SK-N-SH treated with all-trans-retinoic acid at 6 μM for 48 hours (cell line): ENCODE results near the gene DHRS4L2.
"Not testable (repeated sequence)": the region's sequence is repeated elsewhere in the genome, so short reads cannot be mapped to it uniquely, and the experiment has no call there.

Experiments used
- ATAC-seq: fragments of 200-7000 bp; cut with Tn5 transposase; 3 replicates; pipeline ENCODE4 v1.9.1; 2020; ENCODE audit warnings: mild to moderate bottlenecking, moderate library complexity
- ARNTL ChIP-seq: fragments of 450-650 bp; formaldehyde crosslinking; IDR thresholded peaks from 2 replicates; pipeline ENCODE4 v1.5.0; 2020; ENCODE audit warnings: low read depth, mild to moderate bottlenecking, moderate library complexity, borderline replicate concordance
- CSDC2 ChIP-seq: fragments of 250-450 bp; sonication (Bioruptor Pico); IDR thresholded peaks from 2 replicates; pipeline ENCODE4 v1.5.0; 2020; ENCODE audit warnings: mild to moderate bottlenecking, moderate library complexity
- ESRRG ChIP-seq: fragments of 250-450 bp; sonication (Bioruptor Pico); IDR thresholded peaks from 2 replicates; pipeline ENCODE4 v1.6.1; 2021; ENCODE audit warnings: mild to moderate bottlenecking
- GLIS3 ChIP-seq: fragments of 250-450 bp; sonication (Bioruptor Pico); IDR thresholded peaks from 2 replicates; pipeline ENCODE4 v1.5.0; 2020; ENCODE audit warnings: mild to moderate bottlenecking, moderate library complexity
- ISL1 ChIP-seq: fragments of 250-450 bp; sonication (Bioruptor Pico); IDR thresholded peaks from 2 replicates; pipeline ENCODE4 v2.1.2; 2022; ENCODE audit warnings: mild to moderate bottlenecking, moderate library complexity
- OSR1 ChIP-seq: fragments of 250-450 bp; sonication (Bioruptor Pico); IDR thresholded peaks from 2 replicates; pipeline ENCODE4 v1.8.0; 2022; ENCODE audit warnings: moderate library complexity, mild to moderate bottlenecking, inconsistent platforms
- PPARA ChIP-seq: fragments of 250-450 bp; sonication (Bioruptor Pico); IDR thresholded peaks from 2 replicates; pipeline ENCODE4 v1.5.0; 2020; ENCODE audit warnings: mild to moderate bottlenecking, borderline replicate concordance
- RARB ChIP-seq: fragments of 250-450 bp; sonication (Bioruptor Pico); IDR thresholded peaks from 2 replicates; pipeline ENCODE4 v1.8.0; 2021; ENCODE audit warnings: mild to moderate bottlenecking, moderate library complexity
- SNAI2 ChIP-seq: fragments of 250-450 bp; sonication (Bioruptor Pico); IDR thresholded peaks from 2 replicates; pipeline ENCODE4 v1.5.0; 2020; ENCODE audit warnings: mild to moderate bottlenecking, moderate library complexity
- TCF4 ChIP-seq: fragments of 250-450 bp; sonication (Bioruptor Pico); IDR thresholded peaks from 2 replicates; pipeline ENCODE4 v1.8.0; 2021; ENCODE audit warnings: mild to moderate bottlenecking, moderate library complexity, borderline replicate concordance
- TOX ChIP-seq: fragments of 250-450 bp; sonication (Bioruptor Pico); IDR thresholded peaks from 2 replicates; pipeline ENCODE4 v1.8.0; 2021; ENCODE audit warnings: mild to moderate bottlenecking, moderate library complexity, borderline replicate concordance
- ZFP3 ChIP-seq: fragments of 250-450 bp; sonication (Bioruptor Pico); IDR thresholded peaks from 2 replicates; pipeline ENCODE4 v1.5.0; 2020; ENCODE audit warnings: mild to moderate bottlenecking, moderate library complexity
- ZNF70 ChIP-seq: fragments of 450-650 bp; formaldehyde crosslinking; IDR thresholded peaks from 2 replicates; pipeline ENCODE4 v1.5.0; 2020; ENCODE audit warnings: mild to moderate bottlenecking, moderate library complexity
- ZNF8 ChIP-seq: fragments of 450-650 bp; formaldehyde crosslinking; IDR thresholded peaks from 2 replicates; pipeline ENCODE4 v1.5.0; 2020; ENCODE audit warnings: mild to moderate bottlenecking, moderate library complexity
- TF ChIP-seq, protein P1 (sequence below): fragments of 250-450 bp; sonication (Bioruptor Pico); IDR thresholded peaks from 2 replicates; pipeline ENCODE4 v1.8.0; 2020; ENCODE audit warnings: mild to moderate bottlenecking, moderate library complexity, borderline replicate concordance
- TF ChIP-seq, protein P2 (sequence below): fragments of 250-450 bp; sonication (Bioruptor Pico); IDR thresholded peaks from 2 replicates; pipeline ENCODE4 v1.8.0; 2021; ENCODE audit warnings: low read depth, mild to moderate bottlenecking, moderate library complexity, borderline replicate concordance
- TF ChIP-seq, protein P3 (sequence below): fragments of 250-450 bp; sonication (Bioruptor Pico); IDR thresholded peaks from 2 replicates; pipeline ENCODE4 v1.5.0; 2020; ENCODE audit warnings: mild to moderate bottlenecking, moderate library complexity
- TF ChIP-seq, protein P4 (sequence below): fragments of 250-450 bp; sonication (Bioruptor Pico); IDR thresholded peaks from 2 replicates; pipeline ENCODE4 v1.5.1; 2021; ENCODE audit warnings: mild to moderate bottlenecking, moderate library complexity
- TF ChIP-seq, protein P5 (sequence below): fragments of 250-450 bp; sonication (Bioruptor Pico); IDR thresholded peaks from 2 replicates; pipeline ENCODE4 v1.5.1; 2020; ENCODE audit warnings: low read depth, mild to moderate bottlenecking, moderate library complexity

Gene DHRS4L2

DNA sequence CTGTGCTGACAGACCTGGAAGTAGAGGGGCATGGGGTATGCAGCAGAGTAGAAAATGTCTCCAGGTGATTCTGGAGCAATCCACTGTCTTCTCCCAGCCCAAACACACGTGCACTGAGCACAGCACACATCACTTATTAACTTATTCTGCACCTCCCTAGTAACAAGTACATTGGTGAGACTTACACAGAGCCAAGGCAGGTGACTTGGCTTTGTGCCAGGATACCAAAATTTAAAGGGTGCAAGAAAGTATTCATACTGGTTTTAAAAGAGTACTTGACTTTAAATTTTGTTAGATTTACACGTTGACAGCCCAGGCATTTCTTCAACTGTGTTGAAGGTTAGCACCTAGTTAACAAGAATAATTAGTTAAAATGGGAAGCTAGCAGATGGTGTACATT, 52.0 kb downstream of the DHRS4L2 start:
- no peak for ATAC-seq
- TF ChIP-seq ZNF8 (CRISPR knock-in tag) (no peak), RARB (CRISPR knock-in tag) (no peak), TCF4 (CRISPR knock-in tag) (no peak), ESRRG (CRISPR knock-in tag) (no peak), GLIS3 (CRISPR knock-in tag) (no peak), ISL1 (CRISPR knock-in tag) (no peak), OSR1 (CRISPR knock-in tag) (no peak), ZFP3 (CRISPR knock-in tag) (no peak), SNAI2 (CRISPR knock-in tag) (no peak), ZNF70 (no peak), CSDC2 (CRISPR knock-in tag) (no peak), PPARA (CRISPR knock-in tag) (no peak), TOX (CRISPR knock-in tag) (no peak), ARNTL (CRISPR knock-in tag) (no peak)
- TF ChIP-seq, protein P1, sequence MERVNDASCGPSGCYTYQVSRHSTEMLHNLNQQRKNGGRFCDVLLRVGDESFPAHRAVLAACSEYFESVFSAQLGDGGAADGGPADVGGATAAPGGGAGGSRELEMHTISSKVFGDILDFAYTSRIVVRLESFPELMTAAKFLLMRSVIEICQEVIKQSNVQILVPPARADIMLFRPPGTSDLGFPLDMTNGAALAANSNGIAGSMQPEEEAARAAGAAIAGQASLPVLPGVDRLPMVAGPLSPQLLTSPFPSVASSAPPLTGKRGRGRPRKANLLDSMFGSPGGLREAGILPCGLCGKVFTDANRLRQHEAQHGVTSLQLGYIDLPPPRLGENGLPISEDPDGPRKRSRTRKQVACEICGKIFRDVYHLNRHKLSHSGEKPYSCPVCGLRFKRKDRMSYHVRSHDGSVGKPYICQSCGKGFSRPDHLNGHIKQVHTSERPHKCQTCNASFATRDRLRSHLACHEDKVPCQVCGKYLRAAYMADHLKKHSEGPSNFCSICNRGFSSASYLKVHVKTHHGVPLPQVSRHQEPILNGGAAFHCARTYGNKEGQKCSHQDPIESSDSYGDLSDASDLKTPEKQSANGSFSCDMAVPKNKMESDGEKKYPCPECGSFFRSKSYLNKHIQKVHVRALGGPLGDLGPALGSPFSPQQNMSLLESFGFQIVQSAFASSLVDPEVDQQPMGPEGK (CRISPR knock-in tag), result no peak
- TF ChIP-seq, protein P2, sequence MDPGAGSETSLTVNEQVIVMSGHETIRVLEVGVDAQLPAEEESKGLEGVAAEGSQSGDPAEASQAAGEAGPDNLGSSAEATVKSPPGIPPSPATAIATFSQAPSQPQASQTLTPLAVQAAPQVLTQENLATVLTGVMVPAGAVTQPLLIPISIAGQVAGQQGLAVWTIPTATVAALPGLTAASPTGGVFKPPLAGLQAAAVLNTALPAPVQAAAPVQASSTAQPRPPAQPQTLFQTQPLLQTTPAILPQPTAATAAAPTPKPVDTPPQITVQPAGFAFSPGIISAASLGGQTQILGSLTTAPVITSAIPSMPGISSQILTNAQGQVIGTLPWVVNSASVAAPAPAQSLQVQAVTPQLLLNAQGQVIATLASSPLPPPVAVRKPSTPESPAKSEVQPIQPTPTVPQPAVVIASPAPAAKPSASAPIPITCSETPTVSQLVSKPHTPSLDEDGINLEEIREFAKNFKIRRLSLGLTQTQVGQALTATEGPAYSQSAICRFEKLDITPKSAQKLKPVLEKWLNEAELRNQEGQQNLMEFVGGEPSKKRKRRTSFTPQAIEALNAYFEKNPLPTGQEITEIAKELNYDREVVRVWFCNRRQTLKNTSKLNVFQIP (CRISPR knock-in tag), result no peak
- TF ChIP-seq, protein P3, sequence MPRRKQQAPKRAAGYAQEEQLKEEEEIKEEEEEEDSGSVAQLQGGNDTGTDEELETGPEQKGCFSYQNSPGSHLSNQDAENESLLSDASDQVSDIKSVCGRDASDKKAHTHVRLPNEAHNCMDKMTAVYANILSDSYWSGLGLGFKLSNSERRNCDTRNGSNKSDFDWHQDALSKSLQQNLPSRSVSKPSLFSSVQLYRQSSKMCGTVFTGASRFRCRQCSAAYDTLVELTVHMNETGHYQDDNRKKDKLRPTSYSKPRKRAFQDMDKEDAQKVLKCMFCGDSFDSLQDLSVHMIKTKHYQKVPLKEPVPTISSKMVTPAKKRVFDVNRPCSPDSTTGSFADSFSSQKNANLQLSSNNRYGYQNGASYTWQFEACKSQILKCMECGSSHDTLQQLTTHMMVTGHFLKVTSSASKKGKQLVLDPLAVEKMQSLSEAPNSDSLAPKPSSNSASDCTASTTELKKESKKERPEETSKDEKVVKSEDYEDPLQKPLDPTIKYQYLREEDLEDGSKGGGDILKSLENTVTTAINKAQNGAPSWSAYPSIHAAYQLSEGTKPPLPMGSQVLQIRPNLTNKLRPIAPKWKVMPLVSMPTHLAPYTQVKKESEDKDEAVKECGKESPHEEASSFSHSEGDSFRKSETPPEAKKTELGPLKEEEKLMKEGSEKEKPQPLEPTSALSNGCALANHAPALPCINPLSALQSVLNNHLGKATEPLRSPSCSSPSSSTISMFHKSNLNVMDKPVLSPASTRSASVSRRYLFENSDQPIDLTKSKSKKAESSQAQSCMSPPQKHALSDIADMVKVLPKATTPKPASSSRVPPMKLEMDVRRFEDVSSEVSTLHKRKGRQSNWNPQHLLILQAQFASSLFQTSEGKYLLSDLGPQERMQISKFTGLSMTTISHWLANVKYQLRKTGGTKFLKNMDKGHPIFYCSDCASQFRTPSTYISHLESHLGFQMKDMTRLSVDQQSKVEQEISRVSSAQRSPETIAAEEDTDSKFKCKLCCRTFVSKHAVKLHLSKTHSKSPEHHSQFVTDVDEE (CRISPR knock-in tag), result no peak
- TF ChIP-seq, protein P4, sequence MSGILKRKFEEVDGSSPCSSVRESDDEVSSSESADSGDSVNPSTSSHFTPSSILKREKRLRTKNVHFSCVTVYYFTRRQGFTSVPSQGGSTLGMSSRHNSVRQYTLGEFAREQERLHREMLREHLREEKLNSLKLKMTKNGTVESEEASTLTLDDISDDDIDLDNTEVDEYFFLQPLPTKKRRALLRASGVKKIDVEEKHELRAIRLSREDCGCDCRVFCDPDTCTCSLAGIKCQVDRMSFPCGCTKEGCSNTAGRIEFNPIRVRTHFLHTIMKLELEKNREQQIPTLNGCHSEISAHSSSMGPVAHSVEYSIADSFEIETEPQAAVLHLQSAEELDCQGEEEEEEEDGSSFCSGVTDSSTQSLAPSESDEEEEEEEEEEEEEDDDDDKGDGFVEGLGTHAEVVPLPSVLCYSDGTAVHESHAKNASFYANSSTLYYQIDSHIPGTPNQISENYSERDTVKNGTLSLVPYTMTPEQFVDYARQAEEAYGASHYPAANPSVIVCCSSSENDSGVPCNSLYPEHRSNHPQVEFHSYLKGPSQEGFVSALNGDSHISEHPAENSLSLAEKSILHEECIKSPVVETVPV, result no peak
- TF ChIP-seq, protein P5, sequence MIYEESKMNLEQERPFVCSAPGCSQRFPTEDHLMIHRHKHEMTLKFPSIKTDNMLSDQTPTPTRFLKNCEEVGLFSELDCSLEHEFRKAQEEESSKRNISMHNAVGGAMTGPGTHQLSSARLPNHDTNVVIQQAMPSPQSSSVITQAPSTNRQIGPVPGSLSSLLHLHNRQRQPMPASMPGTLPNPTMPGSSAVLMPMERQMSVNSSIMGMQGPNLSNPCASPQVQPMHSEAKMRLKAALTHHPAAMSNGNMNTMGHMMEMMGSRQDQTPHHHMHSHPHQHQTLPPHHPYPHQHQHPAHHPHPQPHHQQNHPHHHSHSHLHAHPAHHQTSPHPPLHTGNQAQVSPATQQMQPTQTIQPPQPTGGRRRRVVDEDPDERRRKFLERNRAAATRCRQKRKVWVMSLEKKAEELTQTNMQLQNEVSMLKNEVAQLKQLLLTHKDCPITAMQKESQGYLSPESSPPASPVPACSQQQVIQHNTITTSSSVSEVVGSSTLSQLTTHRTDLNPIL (CRISPR knock-in tag), result no peak
- TF ChIP-seq, all 23 proteins: peak for 0

DNA sequence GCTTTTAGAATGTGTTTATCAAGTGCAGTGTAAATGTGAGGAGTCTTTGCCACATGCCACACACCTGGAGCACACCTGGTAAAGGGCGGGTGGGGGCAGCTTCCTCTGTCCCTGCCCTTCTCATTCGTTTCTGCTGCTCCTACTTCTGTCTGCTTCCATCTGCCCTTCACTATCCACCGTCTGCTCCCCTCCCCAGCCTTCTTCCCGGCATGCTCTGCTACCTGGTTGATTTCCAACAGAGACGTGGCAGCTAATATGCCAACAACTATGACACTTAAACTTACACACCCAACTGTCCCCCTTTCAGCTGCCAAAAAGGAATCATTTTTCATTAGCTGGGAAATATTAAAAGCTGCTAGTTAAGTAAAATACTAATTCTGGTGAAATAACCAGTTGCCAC, 54.0 kb downstream of the DHRS4L2 start:
- TF ChIP-seq SNAI2 (CRISPR knock-in tag) (no peak), ESRRG (CRISPR knock-in tag) (no peak)
- TF ChIP-seq, protein P5 (CRISPR knock-in tag), result no peak
- no peak for ATAC-seq

DNA sequence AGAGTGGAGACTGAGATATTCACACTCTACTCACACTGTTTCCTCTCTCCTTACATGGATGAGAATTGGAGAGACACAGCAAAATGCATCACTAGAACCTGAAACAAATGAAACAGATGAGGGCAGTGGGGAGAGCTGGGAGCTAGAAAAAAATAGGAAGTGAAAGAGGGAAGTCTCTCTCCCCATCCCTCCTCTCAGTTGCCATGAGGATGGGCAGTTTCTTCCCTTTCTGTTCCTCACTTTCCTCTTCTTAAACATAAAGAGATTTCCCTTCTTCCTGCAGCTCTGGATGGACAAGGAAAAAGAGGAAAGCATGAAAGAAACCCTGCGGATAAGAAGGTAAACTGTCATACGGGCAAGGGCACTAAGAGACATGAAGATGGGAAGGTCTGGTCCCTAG, 60.3 kb downstream of the DHRS4L2 start:
- not testable (repeated sequence) for ATAC-seq

DNA sequence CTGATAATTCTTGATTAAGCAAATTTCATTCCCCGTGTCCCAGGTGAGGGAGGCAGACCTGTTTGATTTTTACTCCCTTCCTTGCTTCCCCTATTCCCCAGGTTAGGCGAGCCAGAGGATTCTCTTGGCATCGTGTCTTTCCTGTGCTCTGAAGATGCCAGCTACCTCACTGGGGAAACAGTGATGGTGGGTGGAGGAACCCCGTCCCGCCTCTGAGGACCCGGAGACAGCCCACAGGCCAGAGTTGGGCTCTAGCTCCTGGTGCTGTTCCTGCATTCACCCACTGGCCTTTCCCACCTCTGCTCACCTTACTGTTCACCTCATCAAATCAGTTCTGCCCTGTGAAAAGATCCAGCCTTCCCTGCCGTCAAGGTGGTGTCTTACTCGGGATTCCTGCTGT, 62.0 kb downstream of the DHRS4L2 start:
- not testable (repeated sequence) for ATAC-seq
